22Rv1 (cell line): ENCODE measurements around the gene KLF6.

Source experiments
- ZFX ChIP-seq: fragments of 450-650 bp; IDR thresholded peaks from 2 replicates; pipeline ENCODE4 v1.6.1; 2017; ENCODE audit warnings: antibody characterized with exemption, borderline replicate concordance
- TF ChIP-seq, protein P1 (sequence below): fragments of 450-650 bp; IDR thresholded peaks from 2 replicates; pipeline ENCODE4 v1.5.1; 2017; ENCODE audit warnings: mild to moderate bottlenecking

DNA sequence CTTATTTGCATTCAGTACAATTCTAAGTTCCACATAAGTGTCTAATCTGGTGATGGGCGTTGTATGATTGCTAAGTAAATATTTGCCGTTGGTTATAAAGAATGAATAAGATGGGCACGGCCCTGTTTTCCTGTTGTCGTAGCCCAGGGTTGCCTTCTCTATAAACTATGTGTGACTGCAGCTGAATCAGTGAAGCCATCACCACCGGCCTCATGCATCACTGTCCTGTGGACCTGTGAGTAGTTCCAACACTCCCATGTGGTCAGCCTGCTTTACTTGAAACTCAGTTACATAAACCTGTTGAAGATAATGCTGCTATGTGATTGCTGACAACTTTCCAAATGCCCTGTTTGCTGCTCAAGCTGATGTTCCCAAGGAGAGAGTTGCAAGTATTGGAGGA, 21.6 kb upstream of the KLF6 start:
- TF ChIP-seq, protein P1, sequence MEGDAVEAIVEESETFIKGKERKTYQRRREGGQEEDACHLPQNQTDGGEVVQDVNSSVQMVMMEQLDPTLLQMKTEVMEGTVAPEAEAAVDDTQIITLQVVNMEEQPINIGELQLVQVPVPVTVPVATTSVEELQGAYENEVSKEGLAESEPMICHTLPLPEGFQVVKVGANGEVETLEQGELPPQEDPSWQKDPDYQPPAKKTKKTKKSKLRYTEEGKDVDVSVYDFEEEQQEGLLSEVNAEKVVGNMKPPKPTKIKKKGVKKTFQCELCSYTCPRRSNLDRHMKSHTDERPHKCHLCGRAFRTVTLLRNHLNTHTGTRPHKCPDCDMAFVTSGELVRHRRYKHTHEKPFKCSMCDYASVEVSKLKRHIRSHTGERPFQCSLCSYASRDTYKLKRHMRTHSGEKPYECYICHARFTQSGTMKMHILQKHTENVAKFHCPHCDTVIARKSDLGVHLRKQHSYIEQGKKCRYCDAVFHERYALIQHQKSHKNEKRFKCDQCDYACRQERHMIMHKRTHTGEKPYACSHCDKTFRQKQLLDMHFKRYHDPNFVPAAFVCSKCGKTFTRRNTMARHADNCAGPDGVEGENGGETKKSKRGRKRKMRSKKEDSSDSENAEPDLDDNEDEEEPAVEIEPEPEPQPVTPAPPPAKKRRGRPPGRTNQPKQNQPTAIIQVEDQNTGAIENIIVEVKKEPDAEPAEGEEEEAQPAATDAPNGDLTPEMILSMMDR = no peak
- no peak for TF ChIP-seq ZFX
